Kidney capillary endothelial cell (primary cell): ENCODE results near the gene OR10H3.
"Not testable (repeated sequence)": the region's sequence is repeated elsewhere in the genome, so short reads cannot be mapped to it uniquely, and the experiment has no call there.

ENCODE experiments used
- DNase-seq: peaks from one replicate; pipeline ENCODE4 v3.0.0-alpha.2; 2018; ENCODE audit warnings: low spot score

OR10H3 gene

GRCh38 chr19:15779756-15780476 lies 42.1 kb downstream of the OR10H3 start:
- DNase-seq = no peak

GRCh38 chr19:15780610-15781418 lies 43.0 kb downstream of the OR10H3 start:
- no peak for DNase-seq

- DNase-seq = no peak
These were observed 43.9 kb downstream of the OR10H3 start for GRCh38 chr19:15781661-15782060.

GRCh38 chr19:15782211-15782610 lies 44.4 kb downstream of the OR10H3 start:
- no peak for DNase-seq

- not testable (repeated sequence) for DNase-seq
These were observed 45.1 kb downstream of the OR10H3 start for GRCh38 chr19:15782896-15783295.

- no peak for DNase-seq
These were observed 49.9 kb downstream of the OR10H3 start, which contains the start of gene OR10H5 for GRCh38 chr19:15787611-15788155. Gene OR10H5, plus strand, starts transcription at chr19:15787661. Its CDS starts 6,388 bp downstream, at chr19:15794049.

- DNase-seq = no peak
These were observed 50.9 kb downstream of the OR10H3 start for GRCh38 chr19:15788594-15789270.

GRCh38 chr19:15790096-15790495 lies 52.3 kb downstream of the OR10H3 start:
- DNase-seq = no peak
